Activated naive CD4-positive, alpha-beta T cell treated with Interleukin-2 at 50 U/mL for 16 hours (primary cell): ENCODE measurements around the gene C1orf159.
A peak's percentile ranks its signal among the peaks of the same experiment; 100 is the strongest.

Experiments used
- DNase-seq: peaks from one replicate; pipeline ENCODE4 v3.0.0-alpha.2; 2020

Gene C1orf159

DNA sequence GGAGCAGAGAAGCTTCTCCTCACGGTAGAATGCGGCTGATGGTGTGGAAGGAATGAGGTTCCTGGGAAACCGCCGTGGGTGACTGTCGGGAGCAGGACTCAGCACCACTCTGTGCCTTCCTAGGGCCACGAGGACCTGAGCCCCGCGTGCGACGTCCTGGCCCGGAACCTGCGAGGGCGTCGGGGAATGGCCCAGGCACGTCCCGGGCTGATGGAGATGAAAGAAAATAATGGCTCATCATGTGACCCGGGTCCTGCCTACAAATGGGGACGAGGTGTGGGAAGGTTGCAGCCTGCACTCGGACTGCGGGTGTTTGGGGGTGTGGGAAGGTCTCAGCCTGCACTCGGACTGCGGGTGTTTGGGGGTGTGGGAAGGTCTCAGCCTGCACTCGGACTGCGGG, 32.7 kb upstream of the C1orf159 start:
- no peak for DNase-seq

DNA sequence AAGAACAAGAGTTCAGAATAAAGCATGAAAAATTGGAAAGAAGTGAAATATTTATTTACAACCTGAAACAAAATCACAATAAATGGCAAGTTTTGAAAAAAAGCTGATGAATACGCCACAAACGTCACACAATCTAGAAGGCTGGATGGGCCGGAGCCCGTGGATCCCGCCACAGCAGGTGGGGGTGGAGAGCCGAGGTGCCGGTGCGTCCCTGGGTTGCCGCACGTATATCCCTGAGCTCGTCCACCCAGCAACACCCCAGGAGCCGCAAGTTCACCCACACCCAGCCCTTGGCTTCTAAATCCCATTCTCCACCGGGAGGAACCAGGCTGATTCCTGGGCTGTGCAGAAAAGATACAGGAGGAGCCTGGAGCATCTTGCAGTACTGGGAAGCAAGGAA, 32.2 kb upstream of the C1orf159 start:
- no peak for DNase-seq

DNA sequence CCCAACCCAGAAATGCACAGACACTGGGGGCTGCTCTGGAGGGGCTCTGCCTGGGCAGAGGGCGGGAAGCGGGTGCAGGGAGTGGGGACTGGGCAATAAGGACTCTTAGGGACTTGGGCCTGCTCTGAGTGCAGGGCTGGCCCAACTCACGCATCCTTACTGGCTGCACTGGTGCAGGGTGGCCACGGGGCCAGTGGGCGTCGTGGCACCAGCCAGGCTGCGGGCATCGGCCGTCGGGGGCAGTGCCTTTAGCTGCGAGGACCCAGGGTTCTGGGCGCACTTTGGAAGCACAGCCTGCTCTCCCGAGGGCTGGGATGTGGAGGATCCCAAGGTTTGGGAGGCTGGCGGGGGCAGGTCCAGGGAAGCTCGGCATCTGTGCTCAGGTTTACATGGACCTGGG, 30.7 kb upstream of the C1orf159 start:
- no peak for DNase-seq

DNA sequence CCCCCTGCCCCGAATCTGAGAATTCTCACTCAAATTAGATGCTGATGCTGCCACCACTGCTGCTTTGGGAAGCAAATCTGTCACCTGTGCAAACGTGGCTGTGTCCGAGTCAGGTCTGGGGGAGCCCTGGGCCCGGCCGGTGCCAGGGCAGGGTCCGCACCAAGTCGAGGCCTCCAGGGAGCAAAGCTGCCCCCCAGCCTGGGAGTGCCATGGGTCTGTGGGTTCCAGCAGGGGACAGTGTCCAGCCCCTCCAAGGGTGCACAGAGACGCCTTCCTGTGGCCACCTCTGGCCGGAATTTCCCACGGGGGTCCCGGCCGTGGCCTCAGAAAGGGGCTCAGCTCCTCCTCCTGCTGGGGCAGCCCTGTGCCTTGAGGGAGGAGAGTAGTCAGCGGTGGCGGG, 30.1 kb upstream of the C1orf159 start:
- DNase-seq: no peak

DNA sequence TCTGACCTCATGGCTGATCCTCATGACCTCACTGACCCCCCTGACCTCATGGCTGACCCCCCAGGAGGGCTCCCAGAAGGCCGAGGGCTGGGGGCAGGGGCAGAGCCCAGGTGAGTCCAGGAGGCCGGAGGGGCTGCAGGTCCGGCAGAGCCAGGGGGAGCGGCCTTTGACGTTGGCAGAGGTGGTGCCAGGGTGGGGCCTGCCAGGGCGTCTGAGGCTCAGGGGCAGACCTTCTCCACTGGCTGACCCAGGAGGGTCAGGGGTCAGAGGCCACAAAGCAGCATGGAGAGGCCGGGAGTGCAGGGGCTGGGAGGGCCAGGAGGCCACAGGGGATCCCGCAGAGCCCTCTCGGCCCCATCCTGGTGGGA, 29.6 kb upstream of the C1orf159 start:
- DNase-seq: no peak

DNA sequence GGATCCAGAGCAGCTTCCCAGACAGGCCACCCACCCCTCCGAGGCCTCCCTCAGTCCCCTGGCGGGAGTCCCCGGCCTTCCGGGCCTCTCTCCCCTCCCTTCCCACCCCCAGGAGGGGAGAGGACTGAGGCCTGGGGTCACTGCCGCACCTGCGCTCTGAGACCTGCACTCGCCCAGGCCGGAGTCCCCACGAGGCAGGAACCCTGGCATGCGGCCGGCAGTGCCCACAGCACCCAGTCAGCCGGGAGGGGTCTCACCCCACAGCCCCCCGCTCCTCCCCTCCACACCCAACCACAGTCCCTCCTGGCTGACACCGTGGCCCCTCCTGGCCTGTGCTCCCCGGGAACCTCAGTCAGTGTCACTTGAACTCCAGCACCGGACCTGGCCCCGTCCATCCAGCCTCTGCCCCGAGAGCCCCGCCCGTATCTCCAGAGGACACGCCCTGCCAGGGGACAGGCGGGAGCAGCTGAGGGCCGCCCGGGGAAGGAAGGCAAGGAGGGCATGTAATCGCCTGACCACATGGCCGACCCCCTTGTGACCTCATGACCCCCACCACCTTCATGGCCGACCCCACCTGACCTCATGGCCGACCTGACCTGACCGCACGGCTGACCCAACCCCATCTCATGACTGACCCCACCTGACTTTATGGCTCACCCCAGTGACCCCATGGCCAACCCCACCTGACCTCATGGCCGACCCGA, 29.1 kb upstream of the C1orf159 start:
- no peak for DNase-seq

DNA sequence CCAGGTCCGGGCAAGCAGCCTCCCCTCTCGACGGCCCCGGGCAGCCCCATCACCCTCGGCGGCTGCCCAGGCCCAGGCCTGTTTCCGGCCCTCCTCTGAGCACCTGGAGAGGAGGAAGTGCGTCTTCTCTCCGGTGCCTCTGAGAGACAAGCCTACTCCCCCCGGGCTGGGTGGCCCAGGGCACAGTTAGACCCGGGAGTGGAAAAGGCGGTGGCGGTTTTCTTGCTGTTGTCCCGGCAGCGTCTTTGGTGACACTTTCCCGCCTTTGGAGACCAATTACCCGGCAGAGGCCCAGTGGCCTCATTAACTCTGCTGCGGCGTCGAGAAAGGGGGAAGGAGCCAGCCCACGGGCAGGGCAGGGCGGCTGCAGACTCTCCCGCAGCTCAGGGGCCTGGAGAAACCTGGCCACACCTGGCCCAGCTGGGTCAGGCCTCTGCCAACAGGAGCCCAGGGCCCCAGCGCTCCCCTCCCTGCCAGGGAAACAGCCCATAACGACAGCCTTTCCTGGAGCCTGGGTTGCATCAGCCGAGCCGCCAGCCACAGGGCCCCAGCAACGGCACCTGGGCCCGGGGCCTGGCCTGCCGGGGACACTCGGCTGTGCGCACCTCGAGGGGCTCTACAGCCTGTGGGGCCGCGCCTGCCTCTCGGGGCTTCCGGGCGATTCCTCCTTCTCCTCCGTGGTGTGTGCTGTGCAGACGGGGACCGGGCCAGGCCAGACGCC, 28.4 kb upstream of the C1orf159 start:
- peak; percentile 61 for DNase-seq

DNA sequence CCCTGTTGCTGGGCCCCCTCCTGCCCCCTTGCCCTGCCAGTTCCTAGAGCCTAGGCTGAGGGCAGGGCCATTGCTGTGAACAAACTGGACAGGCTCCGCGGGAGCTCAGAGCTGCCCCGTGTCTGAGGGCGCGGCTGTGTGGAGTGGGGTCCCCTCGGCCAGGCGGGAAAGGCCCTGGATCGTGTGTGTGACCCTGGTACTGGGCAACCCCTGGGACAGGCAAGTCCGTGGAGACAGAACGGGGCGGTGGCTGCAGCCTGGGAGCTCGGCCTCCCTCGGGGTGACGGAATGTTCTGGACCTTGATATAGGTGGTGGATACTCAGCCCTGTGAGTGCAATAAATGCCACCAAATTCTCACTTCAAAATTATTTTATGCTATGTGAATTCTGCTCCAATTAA, 27.7 kb upstream of the C1orf159 start:
- no peak for DNase-seq

DNA sequence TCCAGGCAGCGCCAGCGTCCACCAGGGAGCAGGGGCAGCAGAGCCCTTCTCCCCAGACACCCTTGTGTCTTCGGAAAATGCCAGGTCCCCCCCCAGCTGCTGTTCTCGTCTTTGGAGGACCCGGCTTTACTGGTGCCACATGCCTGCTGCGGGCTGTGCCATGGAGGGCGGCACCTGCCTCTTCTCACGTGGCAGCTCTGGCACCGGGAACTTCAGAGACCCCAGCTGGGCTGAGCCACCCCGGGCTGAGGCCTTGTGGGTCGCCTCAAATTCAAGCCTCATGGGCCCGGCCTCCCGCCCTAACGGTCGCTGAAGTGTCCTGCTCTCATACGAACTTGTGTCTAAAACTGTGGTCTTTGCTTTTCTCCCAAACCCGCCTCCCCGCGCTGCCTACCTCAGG, 27.0 kb upstream of the C1orf159 start:
- no peak for DNase-seq

DNA sequence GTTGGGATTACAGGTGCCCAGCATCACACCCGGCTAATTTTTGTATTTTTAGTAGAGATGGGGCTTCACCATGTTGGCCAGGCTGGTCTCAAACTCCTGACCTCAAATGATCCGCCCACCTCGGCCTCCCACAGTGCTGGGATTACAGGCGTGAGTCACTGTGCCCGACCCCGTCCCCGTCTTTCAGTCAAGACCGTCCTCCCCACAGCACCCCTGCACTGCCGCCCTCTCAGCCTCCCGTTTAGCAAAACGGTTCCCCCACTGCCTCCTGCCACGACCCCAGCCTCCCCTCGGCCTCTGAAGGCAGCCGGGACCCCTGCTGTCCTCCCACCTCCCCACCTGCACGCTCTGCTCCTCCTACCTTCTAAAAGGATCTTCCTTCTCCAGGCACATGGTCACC, 26.5 kb upstream of the C1orf159 start:
- DNase-seq: peak; percentile 45

DNA sequence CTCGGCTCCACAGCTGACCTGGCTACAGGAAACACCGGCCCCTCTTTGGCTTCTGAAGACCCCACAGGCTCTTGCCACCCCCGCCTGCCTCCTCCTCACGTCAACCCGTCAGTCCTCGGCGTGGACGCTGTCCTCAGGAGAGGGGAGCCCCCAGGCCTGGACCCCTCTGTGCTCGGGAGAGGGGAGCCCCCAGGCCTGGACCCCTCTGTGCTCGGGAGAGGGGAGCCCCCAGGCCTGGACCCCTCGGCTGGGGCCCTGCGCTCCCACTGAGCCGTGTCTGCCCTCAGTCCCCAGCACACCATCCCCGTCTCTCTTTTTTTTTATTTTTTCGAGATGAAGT, 26.0 kb upstream of the C1orf159 start:
- no peak for DNase-seq

DNA sequence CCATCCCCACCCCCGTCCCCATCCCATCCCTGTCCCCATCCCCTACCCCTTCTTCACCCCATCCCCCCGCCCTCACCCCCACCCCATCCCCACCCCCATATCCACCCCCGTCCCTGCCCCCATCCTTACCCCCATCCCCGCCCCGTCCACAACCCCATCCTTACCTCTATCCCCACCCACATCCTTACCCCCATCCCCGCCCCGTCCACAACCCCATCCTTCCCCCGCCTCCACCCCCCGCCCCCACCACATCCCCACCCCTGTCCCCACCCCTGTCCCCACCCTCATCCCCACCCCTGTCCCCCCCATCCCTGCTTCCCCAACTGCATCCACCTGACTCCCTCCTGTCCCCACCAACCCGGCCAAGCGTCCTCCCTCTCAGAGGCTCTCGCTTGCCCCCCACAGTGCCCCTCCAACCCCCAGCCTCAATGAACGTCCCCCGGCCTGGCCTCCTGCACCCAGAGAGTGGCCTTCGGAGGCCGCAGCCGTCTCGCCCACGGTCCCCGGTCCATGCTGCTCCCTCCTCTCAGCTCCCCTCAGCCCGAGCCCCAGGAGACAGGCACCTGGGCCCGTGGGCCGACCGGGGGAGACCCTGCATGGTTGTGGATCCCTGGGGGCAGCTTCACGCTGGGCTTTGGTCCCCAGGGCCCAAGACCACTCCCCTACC, 25.5 kb upstream of the C1orf159 start:
- no peak for DNase-seq

DNA sequence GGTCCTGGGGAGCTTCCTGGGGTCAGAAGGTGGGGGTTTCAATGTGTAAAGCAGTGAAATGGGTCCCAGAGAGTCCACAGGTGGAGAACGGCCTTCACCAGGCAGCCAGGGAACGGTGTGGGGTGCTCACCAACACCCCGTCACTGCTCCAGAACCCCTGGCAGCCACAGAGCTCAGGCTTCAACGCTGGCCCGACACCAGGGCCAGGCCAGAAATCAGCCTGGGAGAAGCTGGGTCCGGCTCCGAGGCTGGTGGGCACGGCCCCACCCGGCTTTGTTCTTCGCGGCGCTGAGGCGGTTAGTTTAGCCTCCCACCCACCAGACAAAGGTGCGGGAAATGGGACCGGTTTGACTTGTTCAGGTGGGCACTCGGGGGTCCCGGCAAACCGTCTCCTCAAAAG, 24.8 kb upstream of the C1orf159 start:
- no peak for DNase-seq

DNA sequence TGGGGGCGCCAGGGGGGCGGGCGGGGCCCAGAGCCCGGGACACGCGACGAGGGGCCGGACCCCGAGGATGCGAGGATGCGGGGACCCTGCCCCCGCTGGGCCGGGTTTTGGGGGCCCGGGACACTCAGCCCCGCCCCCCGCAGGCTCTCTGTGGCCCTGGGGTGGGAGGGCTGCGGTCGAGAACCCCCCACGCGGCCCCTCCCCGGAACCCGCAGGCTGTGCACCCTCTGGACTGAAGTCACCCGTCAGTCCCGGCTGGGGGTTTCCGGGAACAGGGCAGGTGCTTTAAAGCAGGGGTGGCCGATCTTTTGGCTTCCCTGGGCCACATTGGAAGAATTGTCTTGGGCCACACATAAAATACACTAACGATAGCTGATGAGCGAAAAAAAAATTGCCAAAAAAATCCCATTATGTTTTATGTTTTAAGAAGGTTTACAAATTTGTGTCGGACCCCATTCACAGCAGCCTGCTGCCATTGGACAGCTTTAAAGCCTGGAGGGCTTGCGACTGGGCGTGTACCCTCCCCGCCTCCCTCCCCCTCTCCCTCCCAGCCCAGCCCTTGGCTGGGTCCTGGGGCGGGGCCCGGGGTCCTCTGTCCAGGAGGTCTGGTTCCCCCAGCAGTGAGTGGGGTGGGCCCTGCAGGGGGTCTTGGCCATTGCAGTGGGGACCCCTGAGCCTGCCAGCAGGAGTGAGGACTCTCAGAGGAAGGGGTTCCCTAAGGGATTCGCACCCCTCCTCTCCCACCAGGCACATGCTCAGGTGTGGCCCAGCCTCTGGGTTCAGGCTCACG, 21.6 kb upstream of the C1orf159 start:
- peak; percentile 79 for DNase-seq

DNA sequence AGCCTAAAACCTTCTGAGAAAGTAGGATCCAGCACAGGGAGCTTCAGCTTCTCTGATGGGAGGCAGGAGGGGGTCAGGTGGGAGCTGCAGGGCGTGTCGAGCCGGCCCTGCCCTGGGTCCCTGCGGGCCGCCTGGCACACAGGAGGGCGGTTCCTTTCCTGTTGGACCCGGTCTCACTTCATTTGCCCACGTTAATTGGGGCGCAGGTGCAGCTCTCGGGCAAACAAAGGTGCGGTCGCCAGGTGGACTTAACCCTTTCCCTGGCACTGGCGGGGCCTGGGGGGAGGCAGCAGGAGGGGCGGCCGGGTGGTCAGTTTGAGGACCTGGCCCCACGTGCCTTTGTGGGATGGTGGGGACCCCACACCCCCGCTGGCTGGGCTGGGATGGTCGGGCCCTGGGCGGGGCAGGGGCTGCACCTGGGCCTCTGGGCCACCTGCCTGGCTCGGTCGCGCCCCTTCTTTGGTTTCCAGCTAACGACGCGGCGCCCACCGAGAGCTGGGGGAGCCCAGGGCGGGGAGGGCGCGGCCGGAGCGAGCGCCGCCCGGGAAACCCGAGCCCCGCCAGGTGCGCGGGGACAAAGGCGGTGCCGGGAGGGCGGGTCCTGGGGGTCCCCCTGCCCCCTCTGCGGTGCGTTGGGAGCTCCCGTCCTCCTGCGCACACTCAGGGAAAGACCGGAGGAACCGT, 20.8 kb upstream of the C1orf159 start:
- DNase-seq: no peak

DNA sequence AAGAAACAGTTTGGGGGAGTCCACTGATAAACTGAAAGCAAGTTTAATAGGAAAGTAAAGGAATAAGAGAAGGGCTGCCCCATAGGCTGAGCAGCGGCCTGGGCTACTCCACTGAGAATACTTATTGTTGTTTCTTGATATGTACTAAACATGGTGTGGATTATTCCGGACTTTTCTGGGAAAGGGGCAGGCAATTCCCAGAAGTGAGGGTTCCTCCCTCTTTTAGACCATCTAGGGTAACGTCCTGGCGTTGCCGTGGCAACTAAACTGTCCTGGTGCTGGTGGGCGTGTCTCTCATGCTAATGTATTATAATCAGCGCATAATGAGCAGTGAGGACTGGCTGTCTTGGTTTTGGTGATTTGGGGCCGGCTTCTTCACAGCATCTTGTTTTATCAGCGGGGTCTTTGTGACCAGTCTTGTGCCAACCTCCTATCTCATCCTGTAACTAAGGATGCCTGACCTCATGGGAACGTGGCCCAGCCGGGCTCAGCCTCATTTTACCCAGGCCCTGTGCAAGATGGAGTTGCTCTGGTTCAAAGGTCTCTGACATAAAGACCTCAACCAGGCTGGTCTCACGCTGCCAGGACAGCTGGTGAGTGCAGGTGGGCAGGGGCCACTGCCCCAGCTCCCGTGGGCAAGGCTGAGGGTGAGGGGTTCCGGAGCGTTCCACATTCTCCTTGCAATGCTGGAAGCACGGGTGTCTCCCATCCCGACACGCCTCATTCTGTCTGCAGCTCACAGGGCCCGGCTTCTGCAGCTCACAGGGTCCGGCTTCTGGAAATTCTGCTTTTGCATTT, 19.6 kb upstream of the C1orf159 start:
- DNase-seq: no peak

DNA sequence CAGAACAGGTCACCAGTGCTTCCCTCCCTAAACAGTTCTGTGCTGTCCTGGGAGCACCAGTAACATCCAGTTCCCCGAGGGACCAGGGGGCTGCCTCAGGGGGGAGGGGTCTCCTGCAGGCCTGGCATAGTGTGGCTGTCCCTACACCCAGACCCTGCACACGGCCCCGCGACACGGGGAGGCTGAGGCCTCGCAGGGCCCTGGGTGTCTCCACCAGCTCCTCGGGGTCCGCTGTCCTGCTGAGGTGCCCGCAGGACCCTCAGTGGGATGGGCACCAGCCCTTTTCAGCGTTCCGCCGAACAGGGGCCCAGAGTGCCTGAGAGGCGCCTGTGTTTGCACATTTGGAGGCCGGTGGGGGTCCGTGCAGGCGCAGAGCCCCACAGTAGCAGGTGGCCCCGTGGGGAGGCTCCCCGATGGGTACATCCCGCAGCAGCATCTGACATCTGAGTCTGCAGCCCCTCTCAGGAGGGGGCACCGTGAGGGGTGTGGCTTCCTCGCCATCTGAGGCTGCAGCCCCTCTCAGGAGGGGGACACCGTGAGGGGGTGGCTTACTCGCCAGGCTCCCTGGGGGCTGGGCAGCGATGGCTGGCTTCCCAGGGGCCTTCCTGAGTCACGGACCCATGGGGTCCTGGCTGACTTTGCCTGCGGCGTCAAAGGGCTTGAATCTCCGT, 18.5 kb upstream of the C1orf159 start:
- no peak for DNase-seq

DNA sequence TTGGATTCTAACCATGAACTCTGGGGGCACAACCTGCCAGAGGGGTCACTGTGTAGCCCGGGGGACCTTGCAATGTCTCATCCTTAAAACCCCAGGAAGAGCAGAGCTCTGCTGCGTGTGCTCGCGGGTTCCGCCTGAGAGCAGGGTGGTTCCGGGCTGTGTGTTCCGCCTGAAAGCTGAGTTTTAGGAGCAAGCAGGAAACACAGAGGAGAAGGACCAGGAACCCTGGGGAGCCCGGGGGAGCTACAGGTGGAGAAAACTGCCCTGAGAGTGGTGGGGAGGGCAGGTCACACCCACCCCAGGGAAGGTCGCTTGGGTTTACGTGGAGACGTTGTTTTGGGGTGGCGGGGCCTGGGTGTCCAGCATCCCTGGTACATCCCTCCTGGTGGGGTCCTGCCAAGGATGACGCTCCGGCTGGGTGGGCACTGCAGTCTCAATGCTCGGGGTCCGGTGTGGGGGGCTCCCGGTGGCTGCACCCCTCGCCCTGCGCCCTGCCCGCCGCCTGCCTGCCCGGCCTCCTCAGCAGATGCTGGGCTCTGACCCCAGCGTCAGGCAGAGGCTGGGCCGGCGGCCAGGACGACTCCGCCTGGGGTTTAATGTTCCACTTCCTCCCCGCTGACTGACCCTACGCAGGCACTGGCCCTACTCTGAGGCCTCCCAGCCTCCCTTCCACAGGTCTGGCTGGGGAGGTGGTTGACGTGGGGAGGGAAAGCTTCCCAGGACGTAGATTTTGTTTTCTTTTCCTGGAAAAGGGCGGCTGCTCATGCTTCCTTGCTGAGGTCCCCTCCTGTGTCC, 17.3 kb upstream of the C1orf159 start:
- no peak for DNase-seq

DNA sequence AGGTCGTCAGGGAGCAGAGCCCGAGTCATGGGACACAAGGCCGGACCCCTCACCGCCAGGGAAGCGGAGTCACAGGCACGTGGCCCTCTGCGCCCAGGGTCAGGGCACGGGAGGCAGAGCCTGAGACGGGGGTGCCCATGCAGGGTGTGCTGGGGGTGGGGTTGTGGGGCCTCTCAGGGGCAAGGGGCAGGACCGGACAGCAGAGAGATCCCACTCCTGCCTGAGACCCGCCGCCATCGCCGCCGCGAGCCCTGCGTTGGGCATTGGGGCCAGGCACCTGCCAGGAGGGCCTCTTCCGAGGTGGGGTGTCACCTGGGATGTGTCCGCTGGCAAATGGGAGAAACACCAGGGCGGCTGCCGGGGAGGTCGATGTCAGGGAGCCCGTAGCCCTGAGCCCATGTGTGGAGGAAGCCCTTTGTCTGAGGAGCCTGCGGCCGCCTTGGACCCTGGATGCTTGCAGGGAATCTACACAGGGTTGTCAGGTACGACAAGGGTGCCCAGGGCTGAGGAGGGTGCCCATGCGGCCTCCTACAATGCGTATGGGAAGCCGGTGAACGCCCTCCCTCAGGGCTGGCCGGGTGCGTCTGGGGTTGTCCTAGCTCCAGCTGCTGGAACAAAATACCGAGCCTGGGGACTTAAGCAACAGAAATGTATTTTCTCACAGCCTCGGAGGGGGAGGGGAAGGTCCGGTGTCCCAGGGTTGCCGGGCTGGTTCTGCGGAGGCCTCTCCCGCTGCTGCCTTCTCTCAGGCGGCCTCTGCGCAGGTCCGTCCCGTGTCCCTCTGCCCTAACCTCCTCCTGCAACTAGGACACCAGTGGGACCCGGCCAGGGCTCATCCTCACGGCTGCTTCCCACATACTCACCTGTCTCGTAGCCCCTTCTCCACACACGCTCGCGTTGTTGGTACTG, 16.4 kb upstream of the C1orf159 start:
- no peak for DNase-seq
